ENCODE results near the gene NDUFS7.

DNA sequence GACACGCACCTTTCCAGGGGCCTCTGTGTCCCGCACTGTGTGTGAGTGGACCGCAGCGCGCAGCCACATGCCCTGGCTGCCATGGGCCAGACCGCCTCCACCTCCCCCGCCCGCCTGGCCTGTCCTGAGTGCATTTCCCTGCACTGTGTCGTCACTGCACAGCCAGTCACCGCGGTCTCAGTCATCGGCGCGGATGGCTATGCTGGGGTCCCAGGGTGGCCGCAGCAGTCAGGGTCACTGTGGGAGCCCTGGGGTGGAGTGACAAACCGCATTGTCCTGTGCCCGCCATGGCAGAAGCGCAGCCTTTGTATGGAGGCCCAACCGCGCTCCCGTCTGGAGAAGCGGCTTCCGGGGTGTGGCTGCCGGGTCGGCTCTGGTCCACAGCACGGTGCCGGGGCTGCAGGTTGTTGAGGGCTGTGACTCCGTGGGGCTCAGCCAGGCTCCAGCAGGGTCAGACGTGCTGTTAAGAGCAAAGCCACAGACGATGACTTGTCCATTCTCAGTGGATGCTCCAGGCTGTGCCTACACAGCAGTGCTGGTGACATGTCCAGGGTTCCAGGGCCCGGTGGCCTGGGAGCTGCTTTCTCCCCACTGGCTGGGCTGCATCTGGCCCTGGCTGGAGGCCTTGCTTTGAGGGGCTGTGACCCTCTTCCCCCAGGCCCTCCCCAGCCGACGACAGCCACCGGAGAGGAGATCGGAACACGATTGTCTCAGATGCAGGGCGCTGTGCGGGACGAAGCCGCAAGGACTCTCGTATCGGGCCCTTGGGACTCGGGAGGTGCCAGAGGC is 6.3 kb upstream of the NDUFS7 start:
- TF ChIP-seq POLR2A (conservative IDR thresholded peaks at IDR 0.05) (no peak), CBX3 (IDR thresholded peaks at IDR 0.05; ENCODE audit: borderline replicate concordance in 1 of 2, low read length in 2 of 2) (no peak), NR2C1 (IDR thresholded peaks at IDR 0.05) (no peak), NR2C1 (tag; IDR thresholded peaks at IDR 0.05) (no peak), PHF20 (IDR thresholded peaks at IDR 0.05; ENCODE audit: partially characterized antibody) (no peak), TRIM28 (IDR thresholded peaks at IDR 0.05) (no peak), POLR2AphosphoS5 (IDR thresholded peaks at IDR 0.05; ENCODE audit: control insufficient read depth, insufficient read depth, low read depth, low read length) (no peak), BHLHE40 (IDR thresholded peaks at IDR 0.05; ENCODE audit: low read length) (no peak), NR3C1 (CRISPR knock-in tag; IDR thresholded peaks at IDR 0.05) (no peak), KDM4B (IDR thresholded peaks at IDR 0.05; ENCODE audit: borderline replicate concordance in 2 of 2, low read depth in 1 of 2) (no peak)
- TF ChIP-seq, protein P1, sequence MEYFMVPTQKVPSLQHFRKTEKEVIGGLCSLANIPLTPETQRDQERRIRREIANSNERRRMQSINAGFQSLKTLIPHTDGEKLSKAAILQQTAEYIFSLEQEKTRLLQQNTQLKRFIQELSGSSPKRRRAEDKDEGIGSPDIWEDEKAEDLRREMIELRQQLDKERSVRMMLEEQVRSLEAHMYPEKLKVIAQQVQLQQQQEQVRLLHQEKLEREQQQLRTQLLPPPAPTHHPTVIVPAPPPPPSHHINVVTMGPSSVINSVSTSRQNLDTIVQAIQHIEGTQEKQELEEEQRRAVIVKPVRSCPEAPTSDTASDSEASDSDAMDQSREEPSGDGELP (CRISPR knock-in tag; IDR thresholded peaks at IDR 0.05; ENCODE audit: borderline replicate concordance), result no peak
- TF ChIP-seq, protein P2, sequence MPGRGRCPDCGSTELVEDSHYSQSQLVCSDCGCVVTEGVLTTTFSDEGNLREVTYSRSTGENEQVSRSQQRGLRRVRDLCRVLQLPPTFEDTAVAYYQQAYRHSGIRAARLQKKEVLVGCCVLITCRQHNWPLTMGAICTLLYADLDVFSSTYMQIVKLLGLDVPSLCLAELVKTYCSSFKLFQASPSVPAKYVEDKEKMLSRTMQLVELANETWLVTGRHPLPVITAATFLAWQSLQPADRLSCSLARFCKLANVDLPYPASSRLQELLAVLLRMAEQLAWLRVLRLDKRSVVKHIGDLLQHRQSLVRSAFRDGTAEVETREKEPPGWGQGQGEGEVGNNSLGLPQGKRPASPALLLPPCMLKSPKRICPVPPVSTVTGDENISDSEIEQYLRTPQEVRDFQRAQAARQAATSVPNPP (IDR thresholded peaks at IDR 0.05; ENCODE audit: borderline replicate concordance, insufficient read depth, insufficient read length), result no peak
- TF ChIP-seq, protein P3, sequence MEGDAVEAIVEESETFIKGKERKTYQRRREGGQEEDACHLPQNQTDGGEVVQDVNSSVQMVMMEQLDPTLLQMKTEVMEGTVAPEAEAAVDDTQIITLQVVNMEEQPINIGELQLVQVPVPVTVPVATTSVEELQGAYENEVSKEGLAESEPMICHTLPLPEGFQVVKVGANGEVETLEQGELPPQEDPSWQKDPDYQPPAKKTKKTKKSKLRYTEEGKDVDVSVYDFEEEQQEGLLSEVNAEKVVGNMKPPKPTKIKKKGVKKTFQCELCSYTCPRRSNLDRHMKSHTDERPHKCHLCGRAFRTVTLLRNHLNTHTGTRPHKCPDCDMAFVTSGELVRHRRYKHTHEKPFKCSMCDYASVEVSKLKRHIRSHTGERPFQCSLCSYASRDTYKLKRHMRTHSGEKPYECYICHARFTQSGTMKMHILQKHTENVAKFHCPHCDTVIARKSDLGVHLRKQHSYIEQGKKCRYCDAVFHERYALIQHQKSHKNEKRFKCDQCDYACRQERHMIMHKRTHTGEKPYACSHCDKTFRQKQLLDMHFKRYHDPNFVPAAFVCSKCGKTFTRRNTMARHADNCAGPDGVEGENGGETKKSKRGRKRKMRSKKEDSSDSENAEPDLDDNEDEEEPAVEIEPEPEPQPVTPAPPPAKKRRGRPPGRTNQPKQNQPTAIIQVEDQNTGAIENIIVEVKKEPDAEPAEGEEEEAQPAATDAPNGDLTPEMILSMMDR (IDR thresholded peaks at IDR 0.05 in 2 of 3, conservative IDR thresholded peaks at IDR 0.05 in 1 of 3; ENCODE audit: insufficient read depth in 2 of 3, low read depth in 1 of 3, low read length in 3 of 3), result no peak
- TF ChIP-seq, protein P4, sequence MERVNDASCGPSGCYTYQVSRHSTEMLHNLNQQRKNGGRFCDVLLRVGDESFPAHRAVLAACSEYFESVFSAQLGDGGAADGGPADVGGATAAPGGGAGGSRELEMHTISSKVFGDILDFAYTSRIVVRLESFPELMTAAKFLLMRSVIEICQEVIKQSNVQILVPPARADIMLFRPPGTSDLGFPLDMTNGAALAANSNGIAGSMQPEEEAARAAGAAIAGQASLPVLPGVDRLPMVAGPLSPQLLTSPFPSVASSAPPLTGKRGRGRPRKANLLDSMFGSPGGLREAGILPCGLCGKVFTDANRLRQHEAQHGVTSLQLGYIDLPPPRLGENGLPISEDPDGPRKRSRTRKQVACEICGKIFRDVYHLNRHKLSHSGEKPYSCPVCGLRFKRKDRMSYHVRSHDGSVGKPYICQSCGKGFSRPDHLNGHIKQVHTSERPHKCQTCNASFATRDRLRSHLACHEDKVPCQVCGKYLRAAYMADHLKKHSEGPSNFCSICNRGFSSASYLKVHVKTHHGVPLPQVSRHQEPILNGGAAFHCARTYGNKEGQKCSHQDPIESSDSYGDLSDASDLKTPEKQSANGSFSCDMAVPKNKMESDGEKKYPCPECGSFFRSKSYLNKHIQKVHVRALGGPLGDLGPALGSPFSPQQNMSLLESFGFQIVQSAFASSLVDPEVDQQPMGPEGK (CRISPR knock-in tag; IDR thresholded peaks at IDR 0.05; ENCODE audit: borderline replicate concordance), result no peak
